Amygdala (tissue), 56 donors: Measurements from ENCODE around the gene PFKP.

Experiments used
- DNase-seq, 56 donors: peaks; one replicate each; lab custom pipeline; 2025; lab: John Stamatoyannopoulos, UW

Gene PFKP

GRCh38 chr10:3173171-3173878 is 106.0 kb downstream of the PFKP start:
- peak in 9 of 56 donors; percentile 20 to 99 (median 78) for DNase-seq

DNA sequence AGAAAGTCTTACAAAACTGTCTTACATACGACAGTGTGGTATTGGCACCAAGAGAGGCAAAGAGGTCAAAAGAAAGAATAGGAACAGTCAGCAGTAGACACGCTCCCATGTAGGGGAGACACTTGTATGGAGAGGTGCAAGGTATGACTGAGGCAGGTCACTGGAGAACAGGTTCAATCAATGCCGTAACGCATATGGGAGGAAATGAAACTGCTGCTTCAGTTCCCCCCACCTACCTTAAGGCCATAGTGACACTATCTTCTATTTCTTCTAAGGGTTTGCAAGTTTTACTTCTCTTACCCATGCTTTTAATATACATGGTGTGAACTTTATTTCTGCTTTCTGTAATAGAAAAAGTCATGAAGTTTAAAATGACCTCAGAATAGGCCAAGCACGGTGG is 110.7 kb downstream of the PFKP start:
- DNase-seq: no peak

DNA sequence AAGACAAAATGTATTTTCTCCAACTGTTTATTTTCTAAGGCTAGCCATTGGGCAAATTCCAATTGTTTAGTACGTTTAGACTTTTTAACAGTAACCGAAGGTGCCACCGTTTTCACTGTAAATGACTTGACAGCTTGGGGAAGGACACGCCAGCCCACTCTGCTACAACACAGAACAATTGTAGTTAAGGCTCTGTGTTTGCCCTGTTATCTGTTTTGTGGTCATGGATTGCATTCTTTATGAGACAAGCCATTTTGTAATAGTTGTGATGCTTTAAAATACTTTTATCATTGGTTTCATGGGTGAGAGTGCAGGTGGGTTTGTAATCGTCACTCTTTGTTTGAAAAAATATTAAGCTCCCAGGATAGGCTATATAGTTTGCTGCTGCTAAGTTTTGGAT is 111.8 kb downstream of the PFKP start:
- no peak for DNase-seq

DNA sequence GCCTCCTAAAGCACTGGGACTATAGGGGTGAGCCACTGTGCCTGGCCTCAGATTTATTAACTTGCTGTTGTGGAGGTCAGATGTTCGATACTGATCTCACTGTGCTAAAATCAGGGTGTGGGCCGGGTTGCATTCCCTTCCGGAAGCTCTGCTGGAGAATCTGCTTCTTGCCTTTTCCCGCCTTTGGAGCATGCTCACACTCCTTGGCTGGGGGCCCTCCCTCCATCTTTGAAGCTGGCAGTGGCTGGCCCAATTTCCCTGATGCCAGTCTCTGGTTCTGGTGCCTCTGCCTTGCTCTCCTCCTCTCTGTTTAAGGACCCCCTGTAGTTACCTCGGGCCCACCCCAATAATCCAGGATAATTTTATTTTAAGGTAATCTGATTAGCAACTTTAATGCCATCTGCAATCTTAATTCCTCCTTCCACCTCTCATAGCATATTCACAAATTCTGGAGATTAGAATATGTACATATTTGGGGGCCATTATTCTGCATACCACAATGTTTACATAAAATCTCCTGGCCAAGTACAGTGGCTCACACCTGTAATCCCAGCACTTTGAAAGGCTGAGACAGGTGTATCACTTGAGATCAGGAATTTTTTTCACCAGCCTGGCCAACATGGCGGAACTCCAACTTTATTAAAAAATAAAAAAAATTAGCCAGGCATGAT is 113.1 kb downstream of the PFKP start:
- no peak for DNase-seq

GRCh38 chr10:3185386-3185785 is 118.0 kb downstream of the PFKP start:
- no peak for DNase-seq

DNA sequence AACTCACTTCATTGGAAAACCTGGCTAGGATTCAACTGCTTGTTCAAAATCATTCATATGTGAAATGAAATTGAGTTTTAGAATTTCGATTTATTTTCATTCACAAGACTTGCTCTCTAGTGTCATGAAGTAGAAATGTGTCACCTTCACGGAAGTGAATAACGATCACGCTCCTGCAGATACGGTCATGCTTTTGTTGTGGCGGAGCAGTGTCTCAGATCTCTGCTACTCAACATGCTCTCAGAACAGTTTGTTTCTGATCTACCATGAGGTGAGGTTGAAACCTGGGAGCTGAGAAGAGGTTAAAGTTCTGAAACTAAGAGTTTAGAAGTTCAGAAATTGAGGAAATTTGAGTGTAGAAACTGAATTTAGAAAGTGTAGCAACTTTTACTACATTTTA is 119.0 kb downstream of the PFKP start:
- no peak for DNase-seq
